Measurements from ENCODE around the gene DPF1.

The DPF1 gene

GRCh38 chr19:38228491-38229439, 4.7 kb upstream of the DPF1 start (continued):
- TF ChIP-seq ZNF433 (tag by site-specific recombination; IDR thresholded peaks at IDR 0.05; ENCODE audit: low read depth), result no peak
- peak; percentile 58 for TF ChIP-seq EGR2 (tag by site-specific recombination; IDR thresholded peaks at IDR 0.05; ENCODE audit: low read depth)
- TF ChIP-seq ZNF664 (tag by site-specific recombination; IDR thresholded peaks at IDR 0.05), result no peak
- no peak for TF ChIP-seq ZNF362 (tag by site-specific recombination; IDR thresholded peaks at IDR 0.05)
- no peak for TF ChIP-seq ZNF426 (tag by site-specific recombination; IDR thresholded peaks at IDR 0.05)
- TF ChIP-seq GLI2 (tag by site-specific recombination; IDR thresholded peaks at IDR 0.05; ENCODE audit: borderline replicate concordance, low read depth), result no peak
- no peak; the same call in 1 of the 2 replicates for TF ChIP-seq ZNF169 (tag by site-specific recombination; IDR thresholded peaks at IDR 0.05)
- no peak for TF ChIP-seq SETDB1 (IDR thresholded peaks at IDR 0.05; ENCODE audit: insufficient read length, low read length)
- TF ChIP-seq ATF2 (tag by site-specific recombination; IDR thresholded peaks at IDR 0.05; ENCODE audit: low read depth), result 0 out of 2 replicates have a peak, but pooled peaks have one; percentile 17
- no peak for TF ChIP-seq ZNF19 (tag by site-specific recombination; IDR thresholded peaks at IDR 0.05; ENCODE audit: low read depth)
- no peak for TF ChIP-seq ZNF48 (tag by site-specific recombination; IDR thresholded peaks at IDR 0.05)
- 0 out of 2 replicates have a peak, but pooled peaks have one; percentile 13 for TF ChIP-seq REST (tag by site-specific recombination; IDR thresholded peaks at IDR 0.05)
- no peak for TF ChIP-seq ZNF155 (tag by site-specific recombination; IDR thresholded peaks at IDR 0.05)
- no peak for TF ChIP-seq PRDM2 (tag by site-specific recombination; IDR thresholded peaks at IDR 0.05; ENCODE audit: borderline replicate concordance)
- TF ChIP-seq PRDM4 (tag by site-specific recombination; IDR thresholded peaks at IDR 0.05), result peak; percentile 11; the same call in 1 of the 2 replicates
- TF ChIP-seq ZNF121 (tag by site-specific recombination; IDR thresholded peaks at IDR 0.05), result no peak
- peak; percentile 23; the same call in 1 of the 2 replicates for TF ChIP-seq ZNF623 (tag by site-specific recombination; IDR thresholded peaks at IDR 0.05)
- no peak for TF ChIP-seq TRIM28 (IDR thresholded peaks at IDR 0.05; ENCODE audit: borderline replicate concordance, low read length)
- no peak for TF ChIP-seq ZNF561 (tag by site-specific recombination; IDR thresholded peaks at IDR 0.05; ENCODE audit: borderline replicate concordance)
- TF ChIP-seq ZNF274 (IDR thresholded peaks at IDR 0.05; ENCODE audit: low read length), result no peak
- TF ChIP-seq ZNF274 (tag by site-specific recombination; IDR thresholded peaks at IDR 0.05; ENCODE audit: borderline replicate concordance), result no peak
- TF ChIP-seq ZBTB6 (tag by site-specific recombination; IDR thresholded peaks at IDR 0.05), result no peak

Data from HEK293 (cell line).